Progenitor cell of endocrine pancreas (in vitro differentiated cells): ENCODE results near the gene MYCN. TPM values are rescaled to one million over a fixed set of nuclear protein-coding genes. Genes with fewer than 3 reads are reported as not detected.

Experiments
- DNase-seq: peaks from one replicate; pipeline ENCODE4 v3.0.0; 2021; ENCODE audit warnings: low spot score; ENCODE audit not compliant: unreplicated experiment
- H3K27ac Mint-ChIP-seq: 2 replicates; pipeline ENCODE4 v1.8.0; 2021; ENCODE audit warnings: mild to moderate bottlenecking, moderate library complexity, mixed read lengths
- H3K27me3 Mint-ChIP-seq: 2 replicates; pipeline ENCODE4 v1.8.0; 2021; ENCODE audit warnings: mixed read lengths
- H3K36me3 Mint-ChIP-seq: 2 replicates; pipeline ENCODE4 v1.8.0; 2022; ENCODE audit warnings: mixed read lengths; ENCODE audit not compliant: insufficient read depth
- H3K4me1 Mint-ChIP-seq: 2 replicates; pipeline ENCODE4 v1.8.0; 2021; ENCODE audit warnings: low read depth, mixed read lengths
- H3K4me3 Mint-ChIP-seq: 2 replicates; pipeline ENCODE4 v1.8.0; 2021; ENCODE audit warnings: low read depth, mild to moderate bottlenecking, moderate library complexity, mixed read lengths
- H3K9me3 Mint-ChIP-seq: 2 replicates; pipeline ENCODE4 v1.8.0; 2021; ENCODE audit warnings: low read depth, mixed read lengths
- total RNA-seq: library from RNA; stranded (reverse); gene quantifications from 2 replicates; pipeline ENCODE4 v1.2.1, GENCODE V29; 2021
- TF ChIP-seq, protein P1 (sequence below): fragments of 200-600 bp; sonication (generic); IDR thresholded peaks from one replicate; pipeline ENCODE4 v1.5.0; 2021; ENCODE audit warnings: antibody characterized with exemption, mild to moderate bottlenecking; ENCODE audit not compliant: unreplicated experiment

Gene MYCN
- total RNA-seq, 1 donor from 2014 or later: 15.5 TPM

DNA sequence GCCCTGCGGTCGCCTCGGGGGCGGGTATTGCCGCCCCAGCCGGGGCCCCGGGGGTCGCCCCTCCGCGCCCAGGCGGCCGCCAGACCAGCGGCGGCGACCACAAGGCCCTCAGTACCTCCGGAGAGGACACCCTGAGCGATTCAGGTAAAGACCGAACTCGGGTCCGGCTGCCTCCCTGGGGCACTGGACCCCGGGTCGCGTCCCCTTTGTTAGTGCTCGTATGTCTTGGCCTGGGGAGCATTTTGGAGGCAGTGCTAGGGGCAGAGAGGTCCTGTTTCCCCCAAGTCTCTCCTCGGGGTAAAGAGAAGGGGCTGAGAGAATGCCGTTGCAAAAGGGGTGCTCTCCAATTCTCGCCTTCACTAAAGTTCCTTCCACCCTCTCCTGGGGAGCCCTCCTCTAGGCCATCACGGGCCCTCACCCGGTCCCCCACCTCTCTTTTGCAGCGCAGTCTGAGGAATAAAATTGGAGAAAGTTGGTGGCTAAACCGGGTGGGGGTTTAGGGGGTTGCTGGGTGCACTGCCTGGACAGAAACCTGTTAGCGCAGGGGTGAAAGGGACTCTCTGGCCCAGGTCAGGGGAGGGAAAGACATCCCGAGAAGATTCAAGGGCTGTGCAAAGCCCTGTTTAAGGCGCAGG is 2.5 kb downstream of the MYCN start:
- TF ChIP-seq, protein P1, sequence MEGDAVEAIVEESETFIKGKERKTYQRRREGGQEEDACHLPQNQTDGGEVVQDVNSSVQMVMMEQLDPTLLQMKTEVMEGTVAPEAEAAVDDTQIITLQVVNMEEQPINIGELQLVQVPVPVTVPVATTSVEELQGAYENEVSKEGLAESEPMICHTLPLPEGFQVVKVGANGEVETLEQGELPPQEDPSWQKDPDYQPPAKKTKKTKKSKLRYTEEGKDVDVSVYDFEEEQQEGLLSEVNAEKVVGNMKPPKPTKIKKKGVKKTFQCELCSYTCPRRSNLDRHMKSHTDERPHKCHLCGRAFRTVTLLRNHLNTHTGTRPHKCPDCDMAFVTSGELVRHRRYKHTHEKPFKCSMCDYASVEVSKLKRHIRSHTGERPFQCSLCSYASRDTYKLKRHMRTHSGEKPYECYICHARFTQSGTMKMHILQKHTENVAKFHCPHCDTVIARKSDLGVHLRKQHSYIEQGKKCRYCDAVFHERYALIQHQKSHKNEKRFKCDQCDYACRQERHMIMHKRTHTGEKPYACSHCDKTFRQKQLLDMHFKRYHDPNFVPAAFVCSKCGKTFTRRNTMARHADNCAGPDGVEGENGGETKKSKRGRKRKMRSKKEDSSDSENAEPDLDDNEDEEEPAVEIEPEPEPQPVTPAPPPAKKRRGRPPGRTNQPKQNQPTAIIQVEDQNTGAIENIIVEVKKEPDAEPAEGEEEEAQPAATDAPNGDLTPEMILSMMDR: no peak
- Mint-ChIP-seq H3K4me1 (peaks cover 23% of the 10 kb centered on the region), H3K27me3 (peaks cover 15% of the 10 kb centered on the region), H3K4me3 (peak overlapping the region; percentile 85), H3K9me3 (no peaks in the 10 kb centered on the region), H3K36me3 (peaks cover 10% of the 10 kb centered on the region), H3K27ac (peak overlapping the region; percentile 92)
- DNase-seq: peak; percentile 19

DNA sequence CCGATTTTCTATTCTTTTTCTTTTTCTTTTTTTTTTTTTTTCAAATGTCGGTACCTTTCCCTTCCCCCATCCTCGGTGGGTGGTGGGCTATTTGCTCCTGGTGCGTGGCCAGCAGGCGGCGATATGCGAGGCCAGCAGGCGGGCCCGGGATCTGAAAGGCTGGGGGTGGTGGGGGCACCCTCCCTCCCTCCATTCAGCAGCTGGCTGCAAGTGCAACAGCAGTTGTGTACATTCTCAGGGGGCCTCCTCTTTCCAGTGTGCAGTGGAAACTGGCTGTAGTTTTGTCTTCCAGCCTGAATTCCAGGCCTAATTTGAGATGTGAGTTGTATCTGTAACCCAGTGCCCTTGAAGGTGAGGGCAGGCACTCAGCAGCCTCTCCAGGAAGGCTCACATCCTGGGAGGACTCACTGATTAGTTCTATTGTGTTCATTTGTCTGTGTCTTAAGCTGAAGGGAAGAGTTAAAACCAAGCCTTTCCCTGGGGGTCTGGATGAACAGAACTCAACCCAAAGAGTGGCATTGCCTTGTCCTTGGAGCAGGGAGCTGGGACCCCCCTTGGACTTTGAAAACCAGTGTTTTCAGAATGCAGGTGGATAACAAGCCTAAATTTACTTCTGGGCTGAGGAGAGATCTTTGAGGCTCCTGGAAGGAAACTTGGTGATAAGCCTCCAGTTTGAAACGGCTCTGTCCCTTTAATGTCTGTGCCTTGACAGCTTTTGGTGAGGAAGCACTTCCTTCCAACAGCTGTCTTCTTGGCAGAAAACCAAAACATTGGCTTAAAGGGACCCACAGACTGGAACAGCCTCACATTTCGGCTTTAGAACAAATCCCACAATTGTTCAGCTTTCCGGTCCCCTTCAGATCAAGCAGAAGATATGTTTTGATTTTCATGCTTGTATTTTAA is 3.3 kb downstream of the MYCN start:
- H3K36me3 Mint-ChIP-seq: peaks cover 12% of the 10 kb centered on the region

DNA sequence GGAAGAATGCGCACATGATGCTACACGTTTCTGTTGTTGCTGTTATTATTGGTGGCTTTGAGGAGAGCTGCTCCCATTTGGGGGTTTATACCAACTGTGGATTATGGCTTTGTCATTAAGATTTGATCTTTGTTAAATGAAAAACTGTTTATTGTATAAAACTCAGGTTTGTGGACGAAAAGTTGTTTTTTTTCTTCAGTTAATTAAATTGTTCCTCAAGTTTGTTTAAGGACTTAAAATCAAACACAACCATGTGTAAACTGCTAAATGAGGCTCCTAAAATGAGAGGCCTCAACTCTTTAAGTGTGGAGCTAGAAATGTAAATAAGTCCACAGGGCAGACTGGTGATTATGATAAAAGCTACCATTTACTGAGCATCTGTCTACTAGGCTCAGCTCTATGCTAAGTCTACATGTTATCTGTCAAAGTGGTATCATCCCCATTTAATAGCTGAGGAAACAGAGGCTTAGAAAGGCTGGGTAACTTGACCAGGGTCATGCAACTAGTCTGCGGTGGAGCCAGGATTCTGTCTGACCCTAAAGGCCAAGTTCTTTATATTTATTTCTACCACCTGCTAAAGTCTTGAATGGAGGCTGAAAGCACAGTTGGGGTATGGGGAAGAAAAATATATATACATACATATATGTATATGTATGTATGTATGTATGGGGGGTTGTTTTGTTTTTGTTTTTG is 4.1 kb downstream of the MYCN start:
- TF ChIP-seq, protein P1: no peak
- Mint-ChIP-seq H3K9me3 (no peaks in the 10 kb centered on the region), H3K36me3 (peaks cover 14% of the 10 kb centered on the region), H3K4me1 (peaks cover 21% of the 10 kb centered on the region), H3K27ac (peak overlapping the region; percentile 59), H3K4me3 (peak overlapping the region; percentile 85), H3K27me3 (no peaks in the 10 kb centered on the region)
- no peak for DNase-seq

More for the DNA sequence above, 3.3 kb downstream of the MYCN start:
- Mint-ChIP-seq H3K27me3 (peaks cover 7% of the 10 kb centered on the region), H3K9me3 (no peaks in the 10 kb centered on the region), H3K27ac (peak overlapping the region; percentile 92), H3K4me3 (peak overlapping the region; percentile 85), H3K4me1 (peaks cover 21% of the 10 kb centered on the region)
- TF ChIP-seq, protein P1: peak; percentile 93
- peak; percentile 78 for DNase-seq

DNA sequence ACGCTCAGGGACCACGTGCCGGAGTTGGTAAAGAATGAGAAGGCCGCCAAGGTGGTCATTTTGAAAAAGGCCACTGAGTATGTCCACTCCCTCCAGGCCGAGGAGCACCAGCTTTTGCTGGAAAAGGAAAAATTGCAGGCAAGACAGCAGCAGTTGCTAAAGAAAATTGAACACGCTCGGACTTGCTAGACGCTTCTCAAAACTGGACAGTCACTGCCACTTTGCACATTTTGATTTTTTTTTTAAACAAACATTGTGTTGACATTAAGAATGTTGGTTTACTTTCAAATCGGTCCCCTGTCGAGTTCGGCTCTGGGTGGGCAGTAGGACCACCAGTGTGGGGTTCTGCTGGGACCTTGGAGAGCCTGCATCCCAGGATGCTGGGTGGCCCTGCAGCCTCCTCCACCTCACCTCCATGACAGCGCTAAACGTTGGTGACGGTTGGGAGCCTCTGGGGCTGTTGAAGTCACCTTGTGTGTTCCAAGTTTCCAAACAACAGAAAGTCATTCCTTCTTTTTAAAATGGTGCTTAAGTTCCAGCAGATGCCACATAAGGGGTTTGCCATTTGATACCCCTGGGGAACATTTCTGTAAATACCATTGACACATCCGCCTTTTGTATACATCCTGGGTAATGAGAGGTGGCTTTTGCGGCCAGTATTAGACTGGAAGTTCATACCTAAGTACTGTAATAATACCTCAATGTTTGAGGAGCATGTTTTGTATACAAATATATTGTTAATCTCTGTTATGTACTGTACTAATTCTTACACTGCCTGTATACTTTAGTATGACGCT is 5.8 kb downstream of the MYCN start:
- no peak for DNase-seq
- H3K27ac Mint-ChIP-seq: no peak overlapping the region
- no peaks in the 10 kb centered on the region for H3K27me3 Mint-ChIP-seq
- H3K4me3 Mint-ChIP-seq: no peak overlapping the region
- TF ChIP-seq, protein P1: no peak
- H3K4me1 Mint-ChIP-seq: peaks cover 16% of the 10 kb centered on the region
- H3K36me3 Mint-ChIP-seq: peaks cover 14% of the 10 kb centered on the region
- H3K9me3 Mint-ChIP-seq: no peaks in the 10 kb centered on the region
